Measurements from ENCODE around the gene KCNH4. TPM values are rescaled to one million over a fixed set of nuclear protein-coding genes. Genes with fewer than 3 reads are reported as not detected.

The KCNH4 gene
- not detected for total RNA-seq

DNA sequence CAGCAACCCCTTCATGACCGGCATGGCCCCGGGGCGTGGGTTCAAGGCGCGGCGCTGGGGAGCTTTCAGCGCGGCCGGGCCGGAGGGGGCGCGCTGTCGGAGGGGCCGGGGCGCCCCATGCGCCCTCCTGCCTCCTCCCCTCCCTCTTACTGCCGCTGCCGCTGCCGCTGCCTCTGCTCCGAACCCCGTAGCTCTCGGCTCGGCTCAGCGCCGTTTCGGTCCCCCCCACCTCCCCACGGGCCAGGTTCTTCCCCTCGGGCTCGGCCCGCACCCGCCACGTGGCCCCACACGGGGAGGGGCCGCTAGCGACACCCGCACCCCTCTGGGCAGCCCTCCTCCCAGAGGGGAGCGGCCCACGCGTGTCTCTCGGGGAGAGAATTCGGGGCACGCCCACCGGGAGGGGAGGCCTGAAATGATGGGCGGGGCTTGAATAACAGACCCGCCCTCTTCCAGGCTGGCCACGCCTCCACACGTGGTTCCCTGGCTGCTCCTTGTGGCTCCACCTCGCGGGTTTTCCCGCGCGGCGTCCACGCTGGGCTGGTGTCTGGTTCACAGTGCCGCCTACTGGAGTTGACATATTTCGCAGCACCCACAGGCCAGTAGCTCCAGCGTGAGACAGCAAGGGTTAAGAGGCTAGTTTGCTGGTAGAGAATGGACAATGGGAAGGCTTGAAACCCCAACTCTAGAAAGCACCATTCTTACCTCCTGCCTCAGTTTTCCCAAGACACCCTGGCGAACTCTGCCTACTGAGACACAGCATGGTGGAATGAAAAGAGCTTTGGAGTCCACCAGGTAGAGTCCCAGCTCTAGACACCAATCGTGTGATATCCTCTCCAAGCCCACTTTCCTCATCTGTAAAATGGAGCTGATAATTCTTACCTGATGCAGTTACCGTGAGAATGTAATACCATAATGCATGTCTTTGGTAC, at the start of gene KCNH4:
Gene KCNH4, minus strand, starts transcription at position 221 of the 929 bp plus-strand sequence. Its CDS starts 197 bp downstream, at position 24.
- intact Hi-C loops (cut with DNase I; ENCODE audit: low total_unique reads): no loop called here
- 6 to 83% methylated on average over 1 to 36 of the region's 60 CpGs for WGBS, 2 donors (ENCODE audit: low coverage in 1 of 2)
- H3K4me3 ChIP-seq: peak within 1 kb of the TSS in 3 of 4 donors; percentile 9 to 38 (median 29)

DNA sequence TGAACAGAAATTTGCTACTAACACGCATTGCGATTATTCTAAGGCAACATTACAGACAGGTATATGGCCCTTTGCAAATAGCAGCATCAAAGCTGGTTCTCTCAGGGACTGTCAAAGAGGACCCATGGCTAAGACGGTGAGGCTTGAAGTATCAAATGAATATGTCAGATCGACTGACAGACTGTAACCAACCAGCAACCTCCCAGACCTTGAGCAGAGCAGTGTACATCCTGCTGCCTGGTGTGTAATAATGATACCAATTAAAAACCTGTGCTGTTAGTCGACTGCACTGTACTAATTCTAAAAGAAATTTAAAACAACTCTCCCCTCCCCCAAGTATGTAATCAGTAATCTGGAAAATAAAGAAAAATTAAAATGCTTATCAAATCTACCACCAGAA, 49.3 kb upstream of the KCNH4 start:
- WGBS, 2 donors (ENCODE audit: low coverage in 1 of 2): 82 to 83% methylated on average over 5 of the region's 5 CpGs
- no peak overlapping the region for H3K27ac ChIP-seq
- no peaks in the 10 kb centered on the region for H3K36me3 ChIP-seq
- peaks cover 0 to 12% (median 0%) of the 10 kb centered on the region in 4 donors for H3K4me1 ChIP-seq
- no peak for TF ChIP-seq POLR2A (IDR thresholded peaks at IDR 0.05)
- no peak for TF ChIP-seq EP300 (IDR thresholded peaks at IDR 0.05; ENCODE audit: low read depth)
- TF ChIP-seq, protein P1, sequence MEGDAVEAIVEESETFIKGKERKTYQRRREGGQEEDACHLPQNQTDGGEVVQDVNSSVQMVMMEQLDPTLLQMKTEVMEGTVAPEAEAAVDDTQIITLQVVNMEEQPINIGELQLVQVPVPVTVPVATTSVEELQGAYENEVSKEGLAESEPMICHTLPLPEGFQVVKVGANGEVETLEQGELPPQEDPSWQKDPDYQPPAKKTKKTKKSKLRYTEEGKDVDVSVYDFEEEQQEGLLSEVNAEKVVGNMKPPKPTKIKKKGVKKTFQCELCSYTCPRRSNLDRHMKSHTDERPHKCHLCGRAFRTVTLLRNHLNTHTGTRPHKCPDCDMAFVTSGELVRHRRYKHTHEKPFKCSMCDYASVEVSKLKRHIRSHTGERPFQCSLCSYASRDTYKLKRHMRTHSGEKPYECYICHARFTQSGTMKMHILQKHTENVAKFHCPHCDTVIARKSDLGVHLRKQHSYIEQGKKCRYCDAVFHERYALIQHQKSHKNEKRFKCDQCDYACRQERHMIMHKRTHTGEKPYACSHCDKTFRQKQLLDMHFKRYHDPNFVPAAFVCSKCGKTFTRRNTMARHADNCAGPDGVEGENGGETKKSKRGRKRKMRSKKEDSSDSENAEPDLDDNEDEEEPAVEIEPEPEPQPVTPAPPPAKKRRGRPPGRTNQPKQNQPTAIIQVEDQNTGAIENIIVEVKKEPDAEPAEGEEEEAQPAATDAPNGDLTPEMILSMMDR (IDR thresholded peaks at IDR 0.05): no peak
- TF ChIP-seq POLR2AphosphoS5 (IDR thresholded peaks at IDR 0.05): no peak
- in situ Hi-C loops (cut with MboI; ENCODE audit: low pct_ligation_motif_present in 1 of 4, low pct_unique_long_range_greater_than_20kb in 1 of 4, low sequenced_read_pairs in 3 of 4): no loop called here
- H3K27me3 ChIP-seq: no peaks in the 10 kb centered on the region
- H3K4me3 ChIP-seq: no peak overlapping the region
- no peaks in the 10 kb centered on the region for H3K9me3 ChIP-seq
- intact Hi-C loops (cut with DNase I; ENCODE audit: low total_unique reads): no loop called here
- DNase-seq: no peak

More for the DNA sequence above, at the start of gene KCNH4:
- Histone ChIP-seq H3K36me3 (no peaks in the 10 kb centered on the region), H3K9me3 (no peaks in the 10 kb centered on the region), H3K27ac (no peak within 1 kb of the TSS), H3K4me1 (peaks cover 12 to 36% (median 30%) of the 10 kb centered on the region in 4 donors), H3K27me3 (peaks cover 34% of the 10 kb centered on the region)
- no peak for TF ChIP-seq POLR2AphosphoS5 (IDR thresholded peaks at IDR 0.05)
- TF ChIP-seq, protein P1 (IDR thresholded peaks at IDR 0.05): peak; percentile 17 to 54 (median 37)
- DNase-seq: peak; percentile 79
- in situ Hi-C loops (cut with MboI; ENCODE audit: low pct_ligation_motif_present in 1 of 4, low pct_unique_long_range_greater_than_20kb in 1 of 4, low sequenced_read_pairs in 3 of 4): no loop called here

DNA sequence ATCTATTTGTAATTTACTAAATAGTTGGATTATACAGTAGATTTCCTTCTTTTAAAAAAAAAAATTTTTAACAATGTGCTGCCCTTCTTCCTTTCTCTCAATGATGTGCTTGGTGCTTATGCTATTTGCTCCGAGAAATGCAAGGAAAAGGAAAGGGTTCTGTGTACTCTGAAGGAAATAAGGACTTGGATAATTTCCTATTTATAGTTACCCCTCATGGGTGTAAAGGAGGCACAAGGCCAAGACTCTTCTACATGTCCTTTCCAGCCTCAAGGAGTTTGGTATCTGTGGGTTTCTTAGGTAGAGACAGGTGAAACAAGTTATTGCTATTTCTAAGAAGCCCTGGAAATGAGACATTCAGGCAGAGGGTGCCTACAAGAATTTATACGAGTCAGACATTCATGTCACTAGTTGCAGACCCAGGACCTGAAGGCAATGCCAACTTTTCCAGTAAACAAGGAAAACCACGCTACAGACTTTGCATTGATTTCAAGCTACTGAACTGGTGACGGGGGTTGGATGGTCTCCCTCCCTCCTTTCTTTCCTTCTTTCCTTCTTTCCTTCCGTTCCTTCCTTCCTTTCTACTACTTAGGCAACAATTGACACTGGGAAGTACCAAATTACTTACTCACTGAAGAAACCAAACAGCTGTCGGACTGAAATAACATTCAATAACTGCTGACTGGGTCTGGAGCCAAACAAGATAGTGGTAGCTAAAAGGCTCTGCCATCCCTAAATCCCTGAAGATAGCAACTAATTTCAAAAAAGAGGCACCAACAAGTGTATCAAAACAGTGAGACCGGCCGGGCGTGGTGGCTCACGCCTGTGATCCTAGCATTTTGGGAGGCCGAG, 47.1 kb upstream of the KCNH4 start:
- H3K36me3 ChIP-seq: peaks cover 0 to 13% (median 4%) of the 10 kb centered on the region in 4 donors
- H3K9me3 ChIP-seq: no peaks in the 10 kb centered on the region
- in situ Hi-C loops (cut with MboI; ENCODE audit: low pct_ligation_motif_present in 1 of 4, low pct_unique_long_range_greater_than_20kb in 1 of 4, low sequenced_read_pairs in 3 of 4): no loop called here
- peak overlapping the region in 3 of 4 donors; percentile 3 to 23 (median 18) for H3K27ac ChIP-seq
- no peaks in the 10 kb centered on the region for H3K4me1 ChIP-seq
- DNase-seq: no peak
- no peaks in the 10 kb centered on the region for H3K27me3 ChIP-seq
- 73 to 85% methylated on average over 6 to 11 of the region's 11 CpGs for WGBS, 2 donors (ENCODE audit: low coverage in 1 of 2)
- TF ChIP-seq POLR2AphosphoS5 (IDR thresholded peaks at IDR 0.05) (no peak), EP300 (IDR thresholded peaks at IDR 0.05; ENCODE audit: low read depth) (no peak), POLR2A (IDR thresholded peaks at IDR 0.05) (no peak)
- TF ChIP-seq, protein P1 (IDR thresholded peaks at IDR 0.05): no peak
- no peak overlapping the region for H3K4me3 ChIP-seq
- intact Hi-C loops (cut with DNase I; ENCODE audit: low total_unique reads): no loop called here

DNA sequence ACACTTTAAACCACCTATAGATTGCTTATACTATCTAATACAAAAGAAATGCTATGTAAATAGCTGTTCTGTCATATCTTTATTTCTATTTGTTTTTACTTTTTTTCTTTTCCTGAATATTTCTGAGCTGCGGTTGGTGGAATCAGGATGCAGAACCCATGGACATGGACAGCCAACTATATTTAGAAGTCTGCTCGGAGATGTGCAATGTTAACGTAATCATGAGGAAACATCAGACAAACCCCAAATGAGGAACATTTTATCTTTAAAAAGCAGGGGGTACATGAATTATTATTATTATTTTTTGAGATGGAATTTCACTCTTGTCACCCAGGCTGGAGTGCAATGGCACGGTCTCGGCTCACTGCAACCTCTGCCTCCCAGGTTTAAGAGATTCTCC, 44.7 kb upstream of the KCNH4 start:
- WGBS, 2 donors (ENCODE audit: low coverage in 1 of 2): 93 to 100% methylated on average over 5 of the region's 5 CpGs
- intact Hi-C loops (cut with DNase I; ENCODE audit: low total_unique reads): no loop called here
- TF ChIP-seq POLR2A (IDR thresholded peaks at IDR 0.05) (no peak), EP300 (IDR thresholded peaks at IDR 0.05; ENCODE audit: low read depth) (no peak), POLR2AphosphoS5 (IDR thresholded peaks at IDR 0.05) (no peak)
- TF ChIP-seq, protein P1 (IDR thresholded peaks at IDR 0.05): no peak
- H3K36me3 ChIP-seq: peaks cover 0 to 16% (median 8%) of the 10 kb centered on the region in 4 donors
- no peak overlapping the region for H3K4me3 ChIP-seq
- no peak for DNase-seq
- in situ Hi-C loops (cut with MboI; ENCODE audit: low pct_ligation_motif_present in 1 of 4, low pct_unique_long_range_greater_than_20kb in 1 of 4, low sequenced_read_pairs in 3 of 4): no loop called here
- no peaks in the 10 kb centered on the region for H3K9me3 ChIP-seq
- no peak overlapping the region for H3K27ac ChIP-seq
- no peaks in the 10 kb centered on the region for H3K27me3 ChIP-seq
- no peaks in the 10 kb centered on the region for H3K4me1 ChIP-seq

All from transverse colon (tissue), 4 donors.